Activated CD8-positive, alpha-beta T cell treated with anti-CD3 and anti-CD28 coated beads, Interleukin-2, amount 10 ng/mL, durations not matched to agents 7 days and 5 days (primary cell): Measurements from ENCODE around the gene SEMA7A. TPM values are rescaled to one million over a fixed set of nuclear protein-coding genes. Genes with fewer than 3 reads are reported as not detected.

ENCODE experiments used
- ATAC-seq: fragments of 150-1000 bp; cut with Tn5 transposase; one replicate; pipeline ENCODE4 v1.10.0; 2021; ENCODE audit warnings: moderate library complexity
- CTCF ChIA-PET: fragments of 350-600 bp; sonication (Branson Sonifier 250); formaldehyde crosslinking; loops from one replicate; lab custom pipeline; 2021; ENCODE audit warnings: antibody characterized with exemption; lab: Charles Lee
- POLR2A ChIA-PET: fragments of 350-600 bp; sonication (Branson Sonifier 250); formaldehyde crosslinking; loops from one replicate; lab custom pipeline; 2021; ENCODE audit warnings: antibody characterized with exemption; lab: Charles Lee
- DNase-seq: peaks from one replicate; pipeline ENCODE4 v3.0.0-alpha.2; 2020
- H3K27ac Mint-ChIP-seq: one replicate; pipeline ENCODE4 v1.8.0; 2021; ENCODE audit warnings: mild to moderate bottlenecking, mixed read lengths
- H3K27me3 Mint-ChIP-seq: one replicate; pipeline ENCODE4 v1.8.0; 2021; ENCODE audit warnings: low read depth, mixed read lengths
- H3K36me3 Mint-ChIP-seq: one replicate; pipeline ENCODE4 v1.8.0; 2021; ENCODE audit warnings: low read depth, mixed read lengths
- H3K4me1 Mint-ChIP-seq: one replicate; pipeline ENCODE4 v1.8.0; 2021; ENCODE audit warnings: low read depth, mixed read lengths
- H3K4me3 Mint-ChIP-seq: one replicate; pipeline ENCODE4 v1.8.0; 2021; ENCODE audit warnings: mild to moderate bottlenecking, mixed read lengths
- H3K9me3 Mint-ChIP-seq: one replicate; pipeline ENCODE4 v1.8.0; 2022; ENCODE audit warnings: mixed read lengths; ENCODE audit not compliant: insufficient read depth
- total RNA-seq, 2 experiments: library from RNA; stranded (reverse); gene quantifications; one replicate each; pipeline ENCODE4 v1.2.3, GENCODE V29; 2021

SEMA7A gene
- total RNA-seq, 2 experiments from 2014 or later, result 16.1 to 16.9 TPM

DNA sequence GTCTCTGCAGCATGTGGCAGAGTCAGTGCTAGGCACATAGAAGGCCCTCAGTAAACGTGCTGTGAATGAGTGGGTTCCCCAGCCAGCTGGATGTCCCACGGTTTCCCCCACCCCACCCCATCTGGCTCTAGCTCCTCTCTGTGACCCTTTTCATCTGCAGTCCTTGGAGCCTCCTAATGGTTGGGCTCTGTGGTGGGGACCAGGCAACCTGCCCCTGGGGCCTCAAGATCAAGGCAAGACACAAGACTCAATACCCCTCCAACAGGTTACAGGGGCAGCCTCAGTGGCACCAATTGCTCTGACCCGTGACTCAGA lies 49.2 kb downstream of the SEMA7A start:
- POLR2A ChIA-PET, result interaction anchor here (0.8 to 2.9 kb wide), 15 partner anchors 11 to 428 kb away, joined by 3 to 55 read pairs (median 3); partner anchors contain the start of genes ARID3B, SEMA7A and UBL7
- peak overlapping the region; percentile 95 for H3K27ac Mint-ChIP-seq
- DNase-seq, result no peak
- H3K9me3 Mint-ChIP-seq, result no peaks in the 10 kb centered on the region
- CTCF ChIA-PET, result interaction anchor here (1.1 to 17.6 kb wide), 13 partner anchors 8 to 250 kb away, joined by 3 to 677 read pairs (median 7); partner anchors contain the start of genes SEMA7A and UBL7
- H3K4me3 Mint-ChIP-seq, result no peak overlapping the region
- peak; percentile 2 for ATAC-seq
- no peaks in the 10 kb centered on the region for H3K27me3 Mint-ChIP-seq
- H3K36me3 Mint-ChIP-seq, result no peaks in the 10 kb centered on the region
- H3K4me1 Mint-ChIP-seq, result peaks cover 61% of the 10 kb centered on the region

- Mint-ChIP-seq H3K27me3 (no peaks in the 10 kb centered on the region), H3K27ac (peak overlapping the region; percentile 95), H3K9me3 (no peaks in the 10 kb centered on the region), H3K4me3 (peak overlapping the region; percentile 30), H3K4me1 (peaks cover 62% of the 10 kb centered on the region), H3K36me3 (no peaks in the 10 kb centered on the region)
- ChIA-PET POLR2A (interaction anchor here (0.7 to 2.9 kb wide), 14 partner anchors 11 to 427 kb away, joined by 3 to 55 read pairs (median 3); partner anchors contain the start of genes ARID3B, SEMA7A and UBL7), CTCF (interaction anchor here (0.6 to 17.6 kb wide), 18 partner anchors 8 to 404 kb away, joined by 3 to 677 read pairs (median 6); partner anchors contain the start of genes SEMA7A and UBL7)
- ATAC-seq (peak; percentile 72), DNase-seq (peak; percentile 69)
Observed at GRCh38 chr15:74383695-74384565, 49.8 kb downstream of the SEMA7A start.

DNA sequence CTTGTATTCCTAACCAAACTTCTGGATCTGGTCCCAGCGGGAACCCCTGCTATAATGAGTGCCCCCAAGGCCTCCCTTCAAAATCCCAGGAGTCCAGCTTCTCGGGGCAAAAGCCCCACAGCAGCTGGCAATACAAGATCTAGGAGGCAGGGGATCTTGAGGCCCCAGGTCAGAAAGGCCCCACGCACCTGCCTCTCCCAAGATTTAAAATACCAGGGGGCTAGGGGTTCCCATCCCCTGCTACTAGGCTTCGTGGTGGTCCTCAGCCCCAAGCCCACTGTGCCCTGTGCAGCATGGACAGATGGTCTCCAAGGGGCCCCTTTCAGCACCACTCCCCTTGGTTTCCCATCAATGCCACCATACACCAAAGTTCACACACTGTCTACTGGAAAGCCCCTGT lies 50.5 kb downstream of the SEMA7A start:
- Mint-ChIP-seq H3K9me3 (no peaks in the 10 kb centered on the region), H3K4me1 (peaks cover 64% of the 10 kb centered on the region), H3K4me3 (peak overlapping the region; percentile 30), H3K27ac (peak overlapping the region; percentile 95), H3K27me3 (no peaks in the 10 kb centered on the region), H3K36me3 (no peaks in the 10 kb centered on the region)
- ChIA-PET CTCF (interaction anchor here (0.7 to 17.6 kb wide), 16 partner anchors 7 to 249 kb away, joined by 3 to 677 read pairs (median 8); partner anchors contain the start of genes SEMA7A and UBL7), POLR2A (interaction anchor here (1.0 to 2.8 kb wide), 7 partner anchors 13 to 157 kb away, joined by 3 to 55 read pairs (median 6); partner anchors contain the start of genes ARID3B and SEMA7A)
- DNase-seq (no peak), ATAC-seq (no peak)

- H3K9me3 Mint-ChIP-seq, result no peaks in the 10 kb centered on the region
- ATAC-seq, result peak; percentile 57
Observed at GRCh38 chr15:74382004-74382816, 51.5 kb downstream of the SEMA7A start.

GRCh38 chr15:74381481-74381880 lies 52.3 kb downstream of the SEMA7A start:
- Mint-ChIP-seq H3K4me3 (no peak overlapping the region), H3K27me3 (no peaks in the 10 kb centered on the region), H3K36me3 (no peaks in the 10 kb centered on the region), H3K9me3 (no peaks in the 10 kb centered on the region), H3K4me1 (peaks cover 60% of the 10 kb centered on the region), H3K27ac (peak overlapping the region; percentile 27)
- CTCF ChIA-PET, result interaction anchor here (0.6 to 17.6 kb wide), 12 partner anchors 9 to 403 kb away, joined by 3 to 677 read pairs (median 7); partner anchors contain the start of genes CLK3 and SEMA7A
- no peak for DNase-seq
- ATAC-seq, result no peak
- POLR2A ChIA-PET, result interaction anchor here (1.7 kb wide), 1 partner anchor 58 kb away, joined by 8 read pairs; no protein-coding TSS in a partner anchor

More at GRCh38 chr15:74382004-74382816, 51.5 kb downstream of the SEMA7A start:
- DNase-seq, result peak; percentile 85
- Mint-ChIP-seq H3K27me3 (no peaks in the 10 kb centered on the region), H3K36me3 (no peaks in the 10 kb centered on the region), H3K4me3 (no peak overlapping the region), H3K4me1 (peaks cover 66% of the 10 kb centered on the region), H3K27ac (peak overlapping the region; percentile 54)
- ChIA-PET CTCF (interaction anchor here (0.6 to 17.6 kb wide), 32 partner anchors 8 to 402 kb away, joined by 3 to 677 read pairs (median 5); partner anchors contain the start of genes CLK3, SEMA7A and UBL7), POLR2A (interaction anchor here (0.6 to 1.7 kb wide), 9 partner anchors 14 to 159 kb away, joined by 3 to 8 read pairs (median 3); partner anchors contain the start of genes ARID3B and SEMA7A)

GRCh38 chr15:74381190-74381453 lies 52.6 kb downstream of the SEMA7A start:
- no peaks in the 10 kb centered on the region for H3K9me3 Mint-ChIP-seq
- H3K36me3 Mint-ChIP-seq, result no peaks in the 10 kb centered on the region
- no peak overlapping the region for H3K4me3 Mint-ChIP-seq
- CTCF ChIA-PET, result interaction anchor here (0.6 to 17.6 kb wide), 10 partner anchors 12 to 404 kb away, joined by 3 to 677 read pairs (median 7); partner anchors contain the start of genes CLK3 and SEMA7A
- ATAC-seq, result no peak
- peaks cover 59% of the 10 kb centered on the region for H3K4me1 Mint-ChIP-seq
- no peaks in the 10 kb centered on the region for H3K27me3 Mint-ChIP-seq
- peak overlapping the region; percentile 9 for H3K27ac Mint-ChIP-seq
- POLR2A ChIA-PET, result no interaction called here
- no peak for DNase-seq

DNA sequence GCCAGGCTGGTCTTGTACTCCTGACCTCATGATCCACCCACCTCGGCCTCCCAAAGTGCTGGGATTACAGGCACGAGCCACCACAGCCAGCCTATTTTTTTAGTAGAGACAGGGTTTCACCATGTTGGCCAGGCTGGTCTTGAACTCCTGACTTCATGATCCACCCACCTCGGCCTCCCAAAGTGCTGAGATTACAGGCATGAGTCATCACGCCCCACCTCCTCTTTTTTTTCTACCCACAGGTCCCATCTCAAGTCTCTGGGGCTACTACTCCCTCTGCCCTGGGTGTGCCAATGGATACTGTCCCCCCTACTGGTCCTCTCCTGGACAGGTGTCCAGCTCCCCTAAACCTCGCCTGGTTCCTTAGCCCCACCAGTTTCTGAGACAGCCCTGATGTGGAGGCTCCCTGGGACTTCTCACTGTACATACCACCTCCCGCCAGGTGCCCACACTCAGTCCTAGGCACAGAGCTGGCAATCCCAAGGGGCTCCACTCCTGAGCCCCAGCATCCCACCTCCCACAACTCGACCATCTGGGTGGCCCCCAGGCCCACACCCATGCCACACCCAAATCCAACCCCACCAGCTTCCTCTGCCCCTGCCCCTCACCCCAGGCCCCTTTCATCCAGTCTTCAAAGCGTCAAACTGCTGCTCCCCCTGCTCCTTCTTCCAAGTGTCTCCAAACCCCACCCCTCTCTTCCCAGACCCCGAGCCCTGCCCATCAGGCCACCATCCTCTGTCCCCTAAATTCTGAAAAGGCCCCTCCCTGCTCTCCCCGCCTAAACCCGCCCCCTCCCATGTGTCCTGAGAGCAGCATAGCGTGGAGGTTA lies 53.2 kb downstream of the SEMA7A start:
- ChIA-PET CTCF (interaction anchor here (0.8 to 17.6 kb wide), 4 partner anchors 22 to 252 kb away, joined by 3 to 677 read pairs (median 62); partner anchors contain the start of gene SEMA7A), POLR2A (no interaction called here)
- H3K9me3 Mint-ChIP-seq, result no peaks in the 10 kb centered on the region
- DNase-seq (no peak), ATAC-seq (no peak)
- H3K4me3 Mint-ChIP-seq, result no peak overlapping the region
- H3K27ac Mint-ChIP-seq, result peak overlapping the region; percentile 40
- H3K27me3 Mint-ChIP-seq, result no peaks in the 10 kb centered on the region
- H3K4me1 Mint-ChIP-seq, result peaks cover 54% of the 10 kb centered on the region
- H3K36me3 Mint-ChIP-seq, result no peaks in the 10 kb centered on the region

- Mint-ChIP-seq H3K27ac (no peak overlapping the region), H3K27me3 (no peaks in the 10 kb centered on the region), H3K9me3 (no peaks in the 10 kb centered on the region), H3K36me3 (no peaks in the 10 kb centered on the region), H3K4me3 (no peak overlapping the region), H3K4me1 (peaks cover 48% of the 10 kb centered on the region)
- POLR2A ChIA-PET, result interaction anchor here (0.7 to 1.7 kb wide), 7 partner anchors 21 to 237 kb away, joined by 3 to 9 read pairs (median 3); partner anchors contain the start of genes CLK3 and UBL7
- CTCF ChIA-PET, result interaction anchor here (0.9 to 17.6 kb wide), 16 partner anchors 12 to 415 kb away, joined by 3 to 677 read pairs (median 6); partner anchors contain the start of genes ARID3B, CLK3, SEMA7A and UBL7
- DNase-seq, result no peak
- ATAC-seq, result no peak
Observed at GRCh38 chr15:74378848-74379247, 54.9 kb downstream of the SEMA7A start.

DNA sequence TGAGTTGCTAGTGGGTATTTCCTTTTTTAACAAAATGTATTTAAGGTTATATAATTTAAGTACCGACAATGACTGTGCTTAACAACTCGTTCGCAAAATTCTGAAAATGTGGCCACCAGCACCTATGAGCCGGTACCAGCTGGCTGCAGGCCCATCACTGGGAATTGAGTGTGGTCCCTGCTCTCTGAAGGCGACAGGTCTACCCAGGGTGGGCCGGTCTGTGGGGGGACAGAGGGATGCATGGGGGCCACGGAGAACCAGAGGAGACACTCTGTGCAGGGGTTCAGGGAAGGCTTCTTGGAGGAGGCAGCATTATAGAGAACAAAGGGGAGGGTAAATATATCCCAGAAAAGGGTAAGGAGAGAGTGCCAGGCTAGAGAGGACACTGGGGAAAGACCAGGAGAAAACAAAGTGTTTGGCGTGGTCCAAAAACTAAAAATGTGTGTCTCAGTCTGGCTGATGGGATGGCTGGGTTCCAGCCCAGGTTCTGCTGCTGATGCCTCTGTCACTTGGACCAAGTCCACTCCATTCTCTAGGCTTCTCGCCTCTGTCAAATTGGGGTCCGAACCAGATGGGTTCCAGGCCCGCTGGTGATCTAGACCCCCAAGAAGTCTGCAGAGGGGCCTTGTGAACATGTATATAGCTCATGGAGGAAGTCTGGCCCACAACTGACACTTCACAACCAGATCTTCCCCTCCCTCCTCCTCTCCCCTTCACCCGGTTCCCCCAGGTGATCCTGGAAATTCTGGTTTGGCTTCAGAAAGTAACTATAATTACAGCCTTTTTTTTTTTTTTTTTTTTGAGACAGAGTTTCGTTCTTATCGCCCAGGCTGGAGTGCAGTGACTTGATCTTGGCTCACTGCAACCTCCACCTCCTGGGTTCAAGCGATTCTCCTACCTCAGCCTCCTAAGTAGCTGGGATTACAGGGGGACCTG lies 55.7 kb downstream of the SEMA7A start:
- no peak overlapping the region for H3K4me3 Mint-ChIP-seq
- no peak overlapping the region for H3K27ac Mint-ChIP-seq

More for the DNA sequence above, 55.7 kb downstream of the SEMA7A start:
- Mint-ChIP-seq H3K27me3 (no peaks in the 10 kb centered on the region), H3K9me3 (no peaks in the 10 kb centered on the region), H3K4me1 (peaks cover 47% of the 10 kb centered on the region), H3K36me3 (no peaks in the 10 kb centered on the region)
- ChIA-PET POLR2A (interaction anchor here (0.9 to 1.7 kb wide), 4 partner anchors 22 to 237 kb away, joined by 3 to 9 read pairs (median 3); partner anchors contain the start of gene CLK3), CTCF (interaction anchor here (1.1 to 17.6 kb wide), 14 partner anchors 12 to 415 kb away, joined by 3 to 677 read pairs (median 6); partner anchors contain the start of genes CLK3, SEMA7A and UBL7)
- ATAC-seq (no peak), DNase-seq (no peak)
